Measurements from ENCODE around the gene S100A8.
"Not testable (repeated sequence)": the region's sequence is repeated elsewhere in the genome, so short reads cannot be mapped to it uniquely, and the experiment has no call there.

S100A8 gene

DNA sequence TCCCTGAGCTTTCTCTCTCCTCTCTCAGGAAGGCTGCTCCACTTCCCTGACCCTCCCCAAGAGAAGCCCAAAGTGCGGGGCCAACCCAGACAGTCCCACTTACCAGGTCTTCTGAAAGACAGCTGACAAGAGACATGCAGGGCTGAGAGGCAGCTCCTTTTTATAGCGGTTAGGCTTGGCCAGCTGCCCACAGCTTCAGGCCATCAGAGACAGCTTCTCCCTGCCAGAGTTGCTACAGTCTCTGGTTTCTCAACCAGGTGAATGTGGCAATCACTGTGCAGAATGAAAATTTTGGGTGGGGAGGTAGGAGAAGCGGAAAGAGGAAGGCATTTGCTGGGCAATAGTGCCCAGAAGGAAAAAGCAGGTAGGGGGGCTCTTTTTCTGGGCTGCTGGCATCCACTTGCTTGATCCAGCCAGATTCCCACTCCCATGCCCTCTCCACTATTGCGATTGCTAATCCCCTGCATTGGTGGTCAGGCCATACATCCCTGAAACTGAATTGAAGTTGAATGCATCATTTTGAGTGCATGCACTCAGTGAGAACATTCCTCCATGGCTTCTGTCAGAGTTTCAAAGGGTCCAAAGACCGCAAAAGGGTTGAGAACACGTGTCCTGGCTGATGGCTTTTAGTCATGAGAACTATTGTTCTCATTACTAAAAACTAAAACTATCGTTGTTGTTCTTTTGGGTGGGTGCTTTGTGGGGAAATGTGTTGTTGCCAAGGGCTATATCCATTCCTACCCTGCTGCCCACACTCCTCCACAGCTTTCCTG is at the start of gene S100A8:
S100A8 (minus strand) TSS at position 136 of the 773 bp plus-strand sequence. CDS start 538 bp downstream, outside the sequence.
- DNase-seq = peak; percentile 91 to 92

GRCh38 chr1:153439273-153439672 is 48.4 kb upstream of the S100A8 start:
- no peak for DNase-seq

- no peak for DNase-seq
These were observed 47.7 kb upstream of the S100A8 start for GRCh38 chr1:153438599-153438998.

DNA sequence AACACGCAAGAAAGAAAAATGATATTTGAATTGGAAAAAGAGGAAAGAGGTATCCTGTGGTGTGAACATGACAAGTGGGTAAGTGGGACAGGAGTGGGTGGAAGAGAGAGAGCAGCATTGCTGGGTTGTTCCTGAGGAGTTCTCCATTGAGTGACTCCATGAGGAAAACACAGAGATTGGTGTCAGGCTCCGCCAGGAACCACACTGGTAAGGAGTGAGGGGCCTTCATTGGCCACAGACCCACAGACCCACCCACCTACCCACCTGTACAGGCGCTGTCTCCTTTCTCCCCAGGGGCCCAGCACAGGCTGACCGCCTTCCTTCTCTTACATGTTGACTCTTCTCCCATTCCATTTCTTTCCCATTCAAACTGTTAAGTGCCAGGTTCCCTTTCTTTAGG is 46.4 kb upstream of the S100A8 start:
- DNase-seq = no peak

GRCh38 chr1:153434746-153435455 is 44.0 kb upstream of the S100A8 start:
- no peak for DNase-seq

- no peak for DNase-seq
These were observed 42.2 kb upstream of the S100A8 start for GRCh38 chr1:153432874-153433681.

DNA sequence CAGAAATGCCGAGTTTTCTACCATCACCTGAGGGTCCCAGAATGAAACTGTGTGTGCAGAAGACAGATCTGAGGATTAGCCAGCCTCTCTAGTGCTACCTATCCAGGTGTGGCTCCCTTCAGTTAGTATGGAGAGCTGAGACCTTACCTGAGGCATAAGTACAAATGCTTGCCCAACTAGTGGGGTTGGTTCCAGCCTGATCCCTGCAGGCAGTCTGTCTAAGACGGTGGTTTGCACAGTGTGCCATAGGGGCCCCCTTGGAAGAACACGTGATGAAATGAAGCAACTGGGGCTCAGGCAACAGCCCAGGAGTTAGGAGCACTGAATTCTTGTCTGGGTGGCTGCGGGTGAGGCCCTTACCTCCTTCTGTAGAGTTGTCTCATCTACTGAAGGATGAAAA is 41.1 kb upstream of the S100A8 start:
- no peak for DNase-seq

DNA sequence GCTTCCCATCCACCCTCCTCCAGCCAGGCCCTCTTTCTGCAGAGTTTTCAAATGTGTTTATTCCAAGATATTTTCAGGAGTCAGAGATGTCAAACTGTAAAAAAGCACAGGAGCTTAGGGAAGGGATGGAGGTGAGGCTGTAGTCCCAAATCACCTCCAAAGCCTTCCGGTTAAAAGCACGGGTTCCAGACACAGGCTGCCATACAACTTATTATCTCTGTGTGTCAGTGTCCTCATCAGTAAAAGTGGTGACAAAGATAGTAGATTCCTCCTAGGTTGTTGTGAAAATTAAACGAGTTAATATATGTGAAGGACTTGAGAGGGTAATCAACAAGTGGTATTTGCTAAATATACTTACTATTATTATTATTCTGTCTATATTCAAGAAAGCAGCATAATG is 40.6 kb upstream of the S100A8 start:
- no peak for DNase-seq

DNA sequence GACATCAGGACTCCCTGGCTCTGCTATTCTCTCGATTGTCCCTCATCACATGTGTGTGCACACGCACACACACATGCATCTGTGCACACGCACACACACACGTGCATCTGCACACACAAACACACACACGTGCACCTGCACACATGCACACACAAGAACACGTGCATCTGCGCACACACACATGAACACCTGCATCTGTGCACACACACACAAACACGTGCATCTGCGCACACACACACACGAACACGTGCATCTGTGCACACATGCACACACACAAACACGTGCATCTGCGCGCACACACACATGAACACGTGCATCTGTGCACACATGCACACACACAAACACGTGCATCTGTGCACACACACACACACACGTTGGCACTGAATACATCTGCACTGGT is 40.1 kb upstream of the S100A8 start:
- no peak for DNase-seq

- no peak for DNase-seq
These were observed 39.7 kb upstream of the S100A8 start for GRCh38 chr1:153430561-153430960.

DNA sequence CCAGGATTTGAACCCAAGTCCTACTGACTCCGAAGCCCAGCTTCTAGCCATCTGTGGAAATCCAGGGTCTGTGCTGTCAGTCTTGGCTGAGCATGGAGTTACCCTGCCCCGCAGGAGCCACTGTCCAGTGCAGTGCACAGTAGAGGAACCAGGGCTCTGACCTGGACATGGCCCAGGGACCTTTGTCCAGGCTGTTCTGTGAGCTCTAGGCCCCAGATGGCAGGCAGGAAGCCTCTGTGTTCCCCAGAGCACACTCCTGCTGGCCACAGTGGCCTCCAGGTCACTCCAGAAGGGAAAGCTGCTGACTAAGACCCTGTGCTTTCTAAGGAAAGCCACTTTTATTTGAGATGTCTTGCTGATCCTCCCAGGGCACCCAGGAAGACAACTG is 39.3 kb upstream of the S100A8 start:
- DNase-seq = no peak

DNA sequence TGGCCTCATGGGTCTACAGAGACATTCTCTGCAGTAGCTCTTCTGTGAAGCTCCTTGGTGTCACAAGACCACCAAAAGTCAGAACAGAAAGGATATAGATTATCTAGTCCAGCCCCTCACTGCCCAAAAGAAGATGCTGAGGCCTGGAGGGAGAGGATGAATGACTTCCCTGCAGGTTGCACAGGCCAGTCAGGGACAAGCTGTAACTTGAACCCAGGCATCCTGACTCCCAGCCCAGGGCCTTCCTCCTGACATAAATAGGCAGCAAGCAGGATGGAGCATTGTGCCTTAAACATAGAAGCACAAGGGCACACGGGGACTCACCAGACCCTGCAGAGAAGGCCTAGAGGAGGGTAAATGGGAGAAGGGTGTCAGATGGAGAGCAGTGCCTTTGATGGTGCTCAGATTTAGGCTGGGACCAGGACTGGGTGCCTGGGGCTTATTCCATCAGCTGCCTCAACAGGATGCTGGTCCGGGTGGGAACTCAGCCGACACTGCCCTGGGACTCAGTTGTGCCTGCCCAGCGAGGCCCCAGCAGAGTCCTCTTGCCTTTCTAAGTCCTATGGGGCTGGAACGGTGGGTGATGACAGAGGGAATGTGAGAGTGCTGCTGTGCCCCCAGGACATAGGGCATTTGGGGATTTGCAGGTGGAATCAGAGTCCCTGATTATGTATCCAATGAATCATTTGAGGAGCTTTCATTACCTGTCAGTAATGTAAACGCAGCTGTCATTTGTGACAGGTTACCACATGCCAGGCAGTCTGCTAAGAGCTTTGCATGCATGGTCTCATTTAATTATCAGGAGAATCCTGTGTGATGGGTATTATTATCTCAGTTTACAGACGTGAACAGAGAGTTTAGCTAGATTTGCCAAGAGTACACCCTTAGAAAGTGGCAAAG is 38.6 kb upstream of the S100A8 start:
- DNase-seq = no peak

- DNase-seq = no peak
These were observed 37.9 kb upstream of the S100A8 start for GRCh38 chr1:153428791-153429190.

DNA sequence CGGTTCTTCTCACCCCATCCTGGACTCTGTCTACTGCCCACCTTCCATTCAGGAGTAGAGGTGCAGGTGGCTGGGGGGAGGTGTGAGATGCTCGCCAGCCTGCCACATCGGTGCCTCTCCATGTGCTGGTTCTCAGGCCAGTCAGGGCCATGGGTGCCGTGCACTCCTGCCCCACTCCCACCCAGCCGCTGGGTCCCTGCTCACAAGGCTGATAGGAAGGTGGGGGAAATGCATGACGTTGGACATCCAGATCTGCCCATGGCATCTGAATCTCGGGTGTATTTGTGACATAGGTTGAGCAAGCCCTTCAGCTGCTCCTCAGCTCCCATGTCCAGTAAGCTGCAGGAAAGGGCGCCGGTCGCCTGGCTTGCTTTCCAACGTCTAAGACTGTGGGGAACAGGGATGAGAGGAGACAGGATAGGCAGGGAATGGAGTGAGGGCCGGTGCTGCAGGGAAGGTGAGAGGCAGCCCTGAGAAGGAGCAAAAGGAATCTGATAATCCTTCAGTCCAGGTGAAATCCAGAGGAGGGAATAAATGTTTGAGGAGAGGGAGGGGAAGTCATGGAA is 37.3 kb upstream of the S100A8 start:
- DNase-seq = no peak

DNA sequence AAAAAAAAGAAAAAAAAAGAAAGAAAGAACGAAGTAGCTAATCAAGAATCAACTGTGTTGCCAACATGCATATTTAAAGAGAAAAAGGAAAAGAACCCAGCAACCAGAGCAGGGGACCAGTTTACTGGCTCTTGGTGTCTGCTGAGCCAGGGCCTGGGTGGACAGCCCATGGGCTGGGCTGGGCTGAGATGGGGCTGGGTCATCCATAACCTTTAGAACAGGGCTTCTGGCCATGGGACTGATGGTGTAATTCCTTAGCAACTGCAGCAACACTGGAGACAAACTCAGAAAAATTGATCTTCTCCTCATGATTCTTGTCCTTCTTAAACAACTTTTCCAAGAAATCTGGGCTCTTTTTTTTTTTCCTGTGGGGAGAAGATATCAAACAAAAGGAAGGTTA is 35.9 kb upstream of the S100A8 start:
- DNase-seq = no peak

- DNase-seq = peak; percentile 15 to 39
These were observed 31.7 kb upstream of the S100A8 start for GRCh38 chr1:153422450-153423068.

DNA sequence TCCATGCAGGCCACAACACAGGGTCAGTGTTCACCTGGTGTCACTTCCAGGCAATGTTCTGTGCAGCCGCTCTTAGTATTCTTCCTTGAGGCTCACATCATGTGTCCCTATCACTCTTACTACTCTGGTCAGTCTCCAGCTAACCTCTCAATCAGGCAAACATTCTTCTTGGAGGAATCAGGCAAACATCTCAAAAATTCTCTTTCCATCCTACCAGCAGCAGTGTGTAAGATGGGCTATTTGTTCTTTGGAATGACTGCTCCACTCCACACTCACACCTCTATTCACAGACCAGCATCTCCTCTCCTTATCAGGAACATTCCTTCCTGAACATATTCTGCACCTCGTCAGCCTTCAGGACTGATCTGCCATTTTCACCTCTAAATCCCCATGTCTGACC is 29.4 kb upstream of the S100A8 start:
- DNase-seq = no peak

- not testable (repeated sequence) for DNase-seq
These were observed 28.5 kb upstream of the S100A8 start for GRCh38 chr1:153419436-153419793.

DNA sequence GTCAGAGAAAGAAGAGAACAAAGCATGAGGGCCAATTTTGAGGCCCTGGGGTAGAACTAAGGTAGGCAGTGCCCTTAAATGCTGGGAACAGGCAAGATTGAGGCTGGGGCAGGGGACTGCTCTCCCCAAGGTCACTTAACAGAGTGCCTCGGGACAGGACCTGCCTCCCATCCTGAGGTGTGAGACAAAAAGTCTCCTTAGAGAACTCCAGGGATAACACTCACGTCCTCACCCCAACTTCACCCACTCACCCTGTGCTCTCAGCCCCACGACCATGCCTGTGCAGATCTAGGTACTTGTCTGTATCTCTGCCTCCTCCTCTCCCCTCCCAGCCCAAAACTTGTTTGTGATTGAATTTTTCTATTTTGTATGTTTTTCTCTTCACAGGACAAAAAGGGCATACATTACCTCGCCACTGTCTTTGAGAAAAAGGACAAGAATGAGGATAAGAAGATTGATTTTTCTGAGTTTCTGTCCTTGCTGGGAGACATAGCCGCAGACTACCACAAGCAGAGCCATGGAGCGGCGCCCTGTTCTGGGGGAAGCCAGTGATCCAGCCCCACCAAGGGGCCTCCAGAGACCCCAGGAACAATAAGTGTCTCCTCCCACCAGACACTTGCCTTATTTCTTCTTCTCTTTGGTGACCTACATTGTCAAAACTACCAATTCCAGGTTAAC is 28.0 kb upstream of the S100A8 start:
- not testable (repeated sequence) for DNase-seq

- DNase-seq = no peak
These were observed 26.4 kb upstream of the S100A8 start for GRCh38 chr1:153417136-153417888.
